Measurements from ENCODE around the gene GPC2.
A peak's percentile ranks its signal among the peaks of the same experiment; 100 is the strongest.
"Not testable (repeated sequence)": the region's sequence is repeated elsewhere in the genome, so short reads cannot be mapped to it uniquely, and the experiment has no call there.

GPC2 gene

GRCh38 chr7:100177045-100178001, at the start of gene GPC2, which contains the start of gene STAG3:
GPC2 (minus strand) TSS chr7:100177381; CDS start chr7:100177199, 182 bp downstream.
STAG3 (plus strand) TSS chr7:100177918; CDS start chr7:100180557, 2,639 bp downstream.
- peak; percentile 99 for DNase-seq

GRCh38 chr7:100224891-100225290, 47.7 kb upstream of the GPC2 start:
- not testable (repeated sequence) for DNase-seq

- not testable (repeated sequence) for DNase-seq
These were observed 46.3 kb upstream of the GPC2 start for GRCh38 chr7:100223376-100223927.

GRCh38 chr7:100222445-100223132, 45.4 kb upstream of the GPC2 start:
- DNase-seq, result no peak

- DNase-seq, result no peak
These were observed 44.7 kb upstream of the GPC2 start for GRCh38 chr7:100221767-100222444.

GRCh38 chr7:100221231-100221718, 44.1 kb upstream of the GPC2 start:
- no peak for DNase-seq

- no peak for DNase-seq
These were observed 43.5 kb upstream of the GPC2 start for GRCh38 chr7:100220586-100221230.

GRCh38 chr7:100219801-100220585, 42.8 kb upstream of the GPC2 start, which contains the start of gene PVRIG:
PVRIG (plus strand) TSS chr7:100219949; CDS start chr7:100219971, 22 bp downstream.
- not testable (repeated sequence) for DNase-seq

GRCh38 chr7:100219271-100219737, 42.1 kb upstream of the GPC2 start:
- no peak for DNase-seq

- DNase-seq, result not testable (repeated sequence)
These were observed 40.8 kb upstream of the GPC2 start for GRCh38 chr7:100217934-100218333.

- no peak for DNase-seq
These were observed 38.7 kb upstream of the GPC2 start for GRCh38 chr7:100215895-100216294.

- DNase-seq, result not testable (repeated sequence)
These were observed 37.2 kb upstream of the GPC2 start for GRCh38 chr7:100214356-100214755.

GRCh38 chr7:100213672-100214071, 36.5 kb upstream of the GPC2 start:
- no peak for DNase-seq

- no peak for DNase-seq
These were observed 35.6 kb upstream of the GPC2 start for GRCh38 chr7:100212631-100213286.

GRCh38 chr7:100211342-100211780, 34.2 kb upstream of the GPC2 start:
- DNase-seq, result no peak

GRCh38 chr7:100210805-100211204, 33.6 kb upstream of the GPC2 start:
- no peak for DNase-seq

- no peak for DNase-seq
These were observed 32.3 kb upstream of the GPC2 start for GRCh38 chr7:100209493-100209892.

- no peak for DNase-seq
These were observed 31.8 kb upstream of the GPC2 start for GRCh38 chr7:100208911-100209408.

- DNase-seq, result no peak
These were observed 27.3 kb upstream of the GPC2 start for GRCh38 chr7:100204454-100204853.

GRCh38 chr7:100200693-100201092, 23.5 kb upstream of the GPC2 start:
- DNase-seq, result no peak
